ACHN (cell line): ENCODE measurements around the gene SIRPA.
A peak's percentile ranks its signal among the peaks of the same experiment; 100 is the strongest.
"Not testable (repeated sequence)": the region's sequence is repeated elsewhere in the genome, so short reads cannot be mapped to it uniquely, and the experiment has no call there.

Experiments
- DNase-seq: peaks from one replicate; pipeline ENCODE4 v3.0.0-alpha.2; 2015
- in situ Hi-C: cut with HindIII; loops from 2 replicates; pipeline ENCODE4 v1.10.0; 2017; ENCODE audit warnings: low sequenced_read_pairs, low pct_ligation_motif_present, low pct_unique_long_range_greater_than_20kb

SIRPA gene

GRCh38 chr20:1898482-1899240, 3.5 kb downstream of the SIRPA start:
- DNase-seq, result no peak
- in situ Hi-C loops, result no loop called here

- in situ Hi-C loops, result no loop called here
- no peak for DNase-seq
These were observed 4.0 kb downstream of the SIRPA start for GRCh38 chr20:1899241-1899525.

- peak; percentile 83 for DNase-seq
- in situ Hi-C loops, result no loop called here
These were observed 5.2 kb downstream of the SIRPA start for GRCh38 chr20:1900321-1900801.

GRCh38 chr20:1901704-1902103, 6.5 kb downstream of the SIRPA start:
- DNase-seq, result no peak
- in situ Hi-C loops, result no loop called here

GRCh38 chr20:1902188-1902587, 7.0 kb downstream of the SIRPA start:
- in situ Hi-C loops, result no loop called here
- DNase-seq, result no peak

- DNase-seq, result no peak
- in situ Hi-C loops, result no loop called here
These were observed 8.9 kb downstream of the SIRPA start for GRCh38 chr20:1904135-1904534.

- in situ Hi-C loops, result no loop called here
- no peak for DNase-seq
These were observed 9.8 kb downstream of the SIRPA start for GRCh38 chr20:1905009-1905408.

GRCh38 chr20:1905693-1906092, 10.5 kb downstream of the SIRPA start:
- in situ Hi-C loops, result no loop called here
- no peak for DNase-seq

GRCh38 chr20:1906361-1907051, 11.3 kb downstream of the SIRPA start:
- in situ Hi-C loops, result no loop called here

GRCh38 chr20:1907586-1907985, 12.4 kb downstream of the SIRPA start:
- peak; percentile 58 for DNase-seq
- in situ Hi-C loops, result no loop called here

More at GRCh38 chr20:1906361-1907051, 11.3 kb downstream of the SIRPA start:
- DNase-seq, result no peak

- no peak for DNase-seq
- in situ Hi-C loops, result no loop called here
These were observed 13.0 kb downstream of the SIRPA start for GRCh38 chr20:1908191-1908590.

- in situ Hi-C loops, result no loop called here
These were observed 13.9 kb downstream of the SIRPA start for GRCh38 chr20:1909097-1909496.

GRCh38 chr20:1911536-1911935, 16.3 kb downstream of the SIRPA start:
- no peak for DNase-seq
- in situ Hi-C loops, result no loop called here

More at GRCh38 chr20:1909097-1909496, 13.9 kb downstream of the SIRPA start:
- no peak for DNase-seq

- no peak for DNase-seq
- in situ Hi-C loops, result no loop called here
These were observed 16.8 kb downstream of the SIRPA start for GRCh38 chr20:1912053-1912452.

- no peak for DNase-seq
- in situ Hi-C loops, result no loop called here
These were observed 17.4 kb downstream of the SIRPA start for GRCh38 chr20:1912646-1913045.

GRCh38 chr20:1915233-1915632, 20.0 kb downstream of the SIRPA start:
- DNase-seq, in situ Hi-C loops: not testable (repeated sequence)

GRCh38 chr20:1915725-1916124, 20.5 kb downstream of the SIRPA start:
- DNase-seq, result no peak
- in situ Hi-C loops, result no loop called here

GRCh38 chr20:1917786-1918185, 22.6 kb downstream of the SIRPA start:
- no peak for DNase-seq
- in situ Hi-C loops, result no loop called here

- in situ Hi-C loops, result no loop called here
These were observed 23.4 kb downstream of the SIRPA start for GRCh38 chr20:1918491-1919165.

GRCh38 chr20:1920252-1920651, 25.0 kb downstream of the SIRPA start:
- in situ Hi-C loops, result no loop called here
- peak; percentile 96 for DNase-seq

More at GRCh38 chr20:1918491-1919165, 23.4 kb downstream of the SIRPA start:
- no peak for DNase-seq
